ENCODE data around the gene MCCC2.

- TF ChIP-seq CTCF (IDR thresholded peaks at IDR 0.05) (no peak), BCL3 (IDR thresholded peaks at IDR 0.05) (no peak), MAX (IDR thresholded peaks at IDR 0.05) (no peak), USF2 (IDR thresholded peaks at IDR 0.05) (no peak), CEBPB (IDR thresholded peaks at IDR 0.05) (no peak)
Measured at GRCh38 chr5:71586052-71586940, 844 bp upstream of the MCCC2 start.
